GM12865 (cell line): ENCODE results near the gene CELSR1.

Experiments
- DNase-seq: peaks from one replicate; pipeline ENCODE4 v3.0.0; 2010; ENCODE audit warnings: low read depth
- H3K4me3 ChIP-seq: 2 replicates; pipeline ENCODE4 v1.5.1; 2011; ENCODE audit warnings: mild to moderate bottlenecking, low read depth, low read length, control low read depth
- TF ChIP-seq, protein P1 (sequence below): IDR thresholded peaks from 2 replicates; pipeline ENCODE4 v1.5.1; 2011; ENCODE audit warnings: low read length, control low read depth, low read depth, inconsistent platforms; ENCODE audit not compliant: insufficient read depth; ENCODE audit errors: missing control alignments

The CELSR1 gene

DNA sequence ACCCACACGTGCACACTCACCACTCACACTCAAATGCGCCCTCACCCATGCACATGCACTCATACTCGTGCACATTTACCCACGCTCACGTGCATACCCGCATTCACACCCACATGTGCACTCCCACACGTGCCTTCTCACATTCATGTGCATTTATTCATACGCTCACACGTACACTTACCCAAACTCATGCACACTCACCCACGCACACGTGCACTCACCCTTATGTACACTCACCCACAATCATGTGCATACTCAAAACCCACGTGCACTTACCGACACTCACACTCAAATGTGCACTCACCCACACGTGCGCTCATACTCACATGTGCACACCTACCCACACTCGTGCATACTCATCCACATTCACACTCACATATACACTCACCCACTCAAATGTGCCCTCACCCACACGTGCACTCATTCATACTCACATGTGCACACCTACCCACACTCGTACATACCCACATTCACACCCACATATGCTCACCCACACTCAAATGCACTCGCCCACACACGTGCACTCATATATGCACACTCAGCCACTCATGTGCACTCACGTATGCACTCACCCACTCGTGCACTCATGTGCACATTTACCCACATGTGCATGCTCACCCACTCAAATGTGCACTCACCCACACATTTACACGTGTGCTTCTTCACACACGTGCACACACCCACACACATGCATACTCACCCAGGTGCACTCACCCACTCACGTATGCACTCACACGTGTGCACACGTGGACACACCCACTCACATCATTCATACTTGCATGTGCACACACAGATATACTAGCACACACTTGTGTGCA is 117.5 kb downstream of the CELSR1 start:
- no peak for DNase-seq
- H3K4me3 ChIP-seq: no peak overlapping the region
- TF ChIP-seq, protein P1, sequence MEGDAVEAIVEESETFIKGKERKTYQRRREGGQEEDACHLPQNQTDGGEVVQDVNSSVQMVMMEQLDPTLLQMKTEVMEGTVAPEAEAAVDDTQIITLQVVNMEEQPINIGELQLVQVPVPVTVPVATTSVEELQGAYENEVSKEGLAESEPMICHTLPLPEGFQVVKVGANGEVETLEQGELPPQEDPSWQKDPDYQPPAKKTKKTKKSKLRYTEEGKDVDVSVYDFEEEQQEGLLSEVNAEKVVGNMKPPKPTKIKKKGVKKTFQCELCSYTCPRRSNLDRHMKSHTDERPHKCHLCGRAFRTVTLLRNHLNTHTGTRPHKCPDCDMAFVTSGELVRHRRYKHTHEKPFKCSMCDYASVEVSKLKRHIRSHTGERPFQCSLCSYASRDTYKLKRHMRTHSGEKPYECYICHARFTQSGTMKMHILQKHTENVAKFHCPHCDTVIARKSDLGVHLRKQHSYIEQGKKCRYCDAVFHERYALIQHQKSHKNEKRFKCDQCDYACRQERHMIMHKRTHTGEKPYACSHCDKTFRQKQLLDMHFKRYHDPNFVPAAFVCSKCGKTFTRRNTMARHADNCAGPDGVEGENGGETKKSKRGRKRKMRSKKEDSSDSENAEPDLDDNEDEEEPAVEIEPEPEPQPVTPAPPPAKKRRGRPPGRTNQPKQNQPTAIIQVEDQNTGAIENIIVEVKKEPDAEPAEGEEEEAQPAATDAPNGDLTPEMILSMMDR: no peak

DNA sequence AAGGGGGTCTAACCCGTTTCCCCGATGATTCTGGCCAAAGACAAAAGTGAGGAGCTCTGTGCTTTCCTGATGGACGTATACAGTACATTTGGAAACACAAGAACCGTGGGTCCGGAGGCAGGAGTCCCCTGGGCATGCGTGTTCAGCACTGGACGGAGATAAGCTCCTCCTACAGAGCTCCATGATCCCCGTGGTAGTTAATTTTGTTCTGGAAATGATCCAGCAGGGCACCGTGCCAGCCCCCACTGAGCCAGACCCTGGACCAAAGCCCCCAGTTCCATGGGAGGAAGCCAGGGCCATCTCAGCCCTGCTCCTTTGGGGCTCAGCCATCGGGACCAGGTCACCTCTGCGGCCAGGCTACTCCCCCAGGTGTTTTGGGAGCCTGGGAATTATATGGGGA is 118.6 kb downstream of the CELSR1 start:
- DNase-seq: no peak
- TF ChIP-seq, protein P1: no peak

DNA sequence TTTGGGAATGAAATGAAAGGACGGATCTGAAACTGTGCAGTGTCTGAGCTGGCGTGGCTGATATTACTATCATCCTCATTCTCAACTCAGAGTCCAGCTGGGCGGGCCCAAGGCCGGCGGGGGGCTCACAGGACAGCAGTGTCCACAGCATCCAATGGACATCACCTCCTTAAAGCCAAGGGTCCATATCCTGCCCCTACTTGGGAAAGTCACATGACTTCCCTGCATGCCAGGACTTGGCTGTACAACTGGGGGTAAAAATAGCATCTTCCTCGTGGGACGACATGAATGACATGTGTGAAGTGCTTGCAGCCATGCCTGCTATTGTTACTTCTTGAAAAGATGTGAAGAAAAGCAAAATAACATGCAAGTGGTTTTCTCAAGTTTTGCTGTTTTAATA is 119.7 kb downstream of the CELSR1 start:
- H3K4me3 ChIP-seq: no peak overlapping the region
- TF ChIP-seq, protein P1: no peak
- no peak for DNase-seq

More for the DNA sequence above, 118.6 kb downstream of the CELSR1 start:
- H3K4me3 ChIP-seq: no peak overlapping the region

DNA sequence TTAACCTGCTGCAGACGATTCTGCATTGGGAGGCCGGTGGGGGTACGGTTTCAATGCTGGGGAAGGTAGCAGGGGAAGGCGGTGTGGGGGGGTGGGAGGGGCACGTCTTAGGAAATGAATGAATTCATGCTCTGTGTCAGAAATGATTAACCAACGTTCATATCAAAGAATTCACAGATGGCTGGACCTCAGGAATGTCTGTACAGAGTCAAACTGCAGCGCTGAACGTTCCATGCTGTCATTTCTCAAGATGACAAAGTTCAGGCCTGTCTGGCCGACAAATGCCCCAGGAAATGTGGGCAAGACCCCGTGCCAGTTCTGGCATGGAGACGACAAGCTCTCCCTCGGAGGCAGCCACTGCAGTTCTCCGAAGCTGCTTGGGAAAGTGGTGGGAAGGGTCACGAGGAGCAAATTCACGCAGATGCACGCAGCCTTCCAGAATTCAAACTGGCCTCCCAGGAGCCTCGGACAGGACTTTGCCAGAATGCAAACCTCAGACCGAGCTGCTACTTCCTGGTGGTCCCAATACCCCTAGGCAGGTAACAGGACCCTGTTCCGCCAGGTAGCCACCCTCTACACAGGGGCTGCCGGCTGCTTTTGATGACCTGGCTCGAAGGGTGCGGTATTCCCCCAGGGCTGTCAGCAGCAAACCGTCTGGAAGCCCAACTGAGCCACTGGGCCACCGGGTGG is 120.4 kb downstream of the CELSR1 start:
- TF ChIP-seq, protein P1: no peak
- no peak for DNase-seq
- H3K4me3 ChIP-seq: no peak overlapping the region

DNA sequence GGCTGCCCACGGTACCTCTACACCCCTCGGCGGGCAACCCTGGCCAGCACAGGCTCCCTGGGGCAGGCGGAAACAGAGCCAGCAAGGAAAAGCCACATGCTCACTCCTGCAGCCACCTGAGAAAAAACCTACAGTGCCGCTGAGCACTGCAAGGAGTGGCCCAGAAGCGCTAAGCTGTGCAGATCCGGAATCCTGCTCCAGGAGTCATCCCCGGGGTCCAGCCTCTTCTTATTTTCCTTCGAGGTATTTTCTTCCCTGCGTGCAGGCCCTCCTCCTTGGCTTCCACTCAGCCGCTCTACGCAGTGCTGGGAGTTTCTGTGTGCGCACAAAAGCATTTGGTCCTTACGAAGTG is 120.9 kb downstream of the CELSR1 start:
- no peak overlapping the region for H3K4me3 ChIP-seq
- no peak for DNase-seq
- TF ChIP-seq, protein P1: no peak

DNA sequence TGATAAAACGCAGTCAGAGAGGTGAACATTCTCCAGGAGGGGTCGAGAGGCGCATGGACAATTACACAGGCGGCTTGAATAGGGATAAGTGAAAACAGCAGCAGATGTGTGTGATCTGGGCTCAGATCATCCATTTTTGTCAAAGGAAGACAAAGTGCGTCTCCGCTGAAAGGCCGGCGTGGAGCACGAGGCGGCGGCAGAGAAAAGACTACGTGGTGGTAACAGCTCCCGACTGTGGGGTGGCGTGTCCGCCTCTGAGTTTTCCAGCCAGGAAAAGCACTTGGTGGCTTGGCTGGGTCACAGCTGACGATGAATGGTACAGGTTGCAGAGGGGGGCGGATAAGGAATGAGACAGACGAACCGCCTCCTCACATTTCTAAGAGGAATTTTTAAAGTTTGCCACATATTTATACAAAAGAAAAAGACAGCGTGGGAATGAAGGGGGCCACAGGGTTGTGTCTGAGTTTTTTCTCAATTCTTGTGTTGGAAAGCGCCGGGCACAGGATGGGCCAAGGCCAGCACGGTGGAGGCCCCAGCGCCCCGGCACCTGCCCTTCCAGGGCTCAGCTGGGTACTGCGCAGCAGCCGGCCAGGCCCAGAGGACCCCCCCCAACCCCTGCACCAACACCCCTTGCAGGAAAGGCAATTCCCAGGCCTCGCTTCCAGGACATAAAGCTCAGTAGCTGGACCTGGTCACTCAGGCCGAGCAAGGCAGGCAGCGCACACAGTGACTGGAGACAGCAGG is 121.5 kb downstream of the CELSR1 start:
- TF ChIP-seq, protein P1: no peak

More for the DNA sequence above, 121.5 kb downstream of the CELSR1 start:
- no peak overlapping the region for H3K4me3 ChIP-seq
- no peak for DNase-seq
